Ishikawa (cell line): Measurements from ENCODE around the gene MLNR.

Source experiments
- CEBPB ChIP-seq: IDR thresholded peaks from 2 replicates; pipeline ENCODE4 v1.6.1; 2012
- CREB1 ChIP-seq: IDR thresholded peaks from 2 replicates; pipeline ENCODE4 v1.6.1; 2012; ENCODE audit warnings: low read depth
- EGR1 ChIP-seq: IDR thresholded peaks from 2 replicates; pipeline ENCODE4 v1.6.1; 2012
- EP300 ChIP-seq: IDR thresholded peaks from 2 replicates; pipeline ENCODE4 v1.6.1; 2012; ENCODE audit warnings: borderline replicate concordance
- FOXM1 ChIP-seq: IDR thresholded peaks from 2 replicates; pipeline ENCODE4 v1.6.1; 2012; ENCODE audit warnings: low read depth, borderline replicate concordance
- NFIC ChIP-seq: IDR thresholded peaks from 2 replicates; pipeline ENCODE4 v1.6.1; 2012
- RAD21 ChIP-seq: IDR thresholded peaks from 2 replicates; pipeline ENCODE4 v1.6.1; 2012; ENCODE audit warnings: low read depth
- TAF1 ChIP-seq: IDR thresholded peaks from 2 replicates; pipeline ENCODE4 v1.6.1; 2012; ENCODE audit warnings: low read depth, mild to moderate bottlenecking
- TCF12 ChIP-seq: IDR thresholded peaks from 2 replicates; pipeline ENCODE4 v1.6.1; 2012; ENCODE audit warnings: low read depth
- TEAD4 ChIP-seq: IDR thresholded peaks from 2 replicates; pipeline ENCODE4 v1.6.1; 2012
- YY1 ChIP-seq: IDR thresholded peaks from 2 replicates; pipeline ENCODE4 v1.6.1; 2012; ENCODE audit warnings: low read depth
- TF ChIP-seq, protein P1 (sequence below): IDR thresholded peaks from 2 replicates; pipeline ENCODE4 v1.6.1; 2012
- TF ChIP-seq, protein P2 (sequence below): IDR thresholded peaks from 2 replicates; pipeline ENCODE4 v1.6.1; 2012
- TF ChIP-seq, protein P3 (sequence below): IDR thresholded peaks from 2 replicates; pipeline ENCODE4 v1.6.1; 2012; ENCODE audit warnings: low read depth, mild to moderate bottlenecking

DNA sequence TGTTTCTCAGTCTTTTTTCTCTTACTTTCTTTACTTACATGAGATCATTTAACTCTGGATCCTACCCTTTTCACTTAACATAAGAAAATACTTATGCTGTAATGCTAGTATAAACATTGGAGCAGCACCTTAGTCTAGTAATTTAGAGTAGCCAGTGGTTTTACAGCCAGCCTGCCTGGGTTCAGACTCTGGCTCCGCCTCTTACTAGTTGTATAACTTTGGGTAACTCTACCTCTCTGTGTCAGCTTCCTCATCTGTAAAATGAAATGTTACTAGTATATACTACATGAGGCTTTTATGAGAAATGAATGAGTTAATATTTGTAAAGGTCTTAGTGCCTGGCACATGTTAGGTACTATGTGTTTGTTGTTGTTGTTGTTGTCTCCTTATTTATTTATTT lies 33.2 kb downstream of the MLNR start:
- no peak for TF ChIP-seq YY1
- TF ChIP-seq, protein P1, sequence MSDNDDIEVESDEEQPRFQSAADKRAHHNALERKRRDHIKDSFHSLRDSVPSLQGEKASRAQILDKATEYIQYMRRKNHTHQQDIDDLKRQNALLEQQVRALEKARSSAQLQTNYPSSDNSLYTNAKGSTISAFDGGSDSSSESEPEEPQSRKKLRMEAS, result no peak
- TF ChIP-seq EGR1, result no peak
- no peak for TF ChIP-seq NFIC
- TF ChIP-seq, protein P2, sequence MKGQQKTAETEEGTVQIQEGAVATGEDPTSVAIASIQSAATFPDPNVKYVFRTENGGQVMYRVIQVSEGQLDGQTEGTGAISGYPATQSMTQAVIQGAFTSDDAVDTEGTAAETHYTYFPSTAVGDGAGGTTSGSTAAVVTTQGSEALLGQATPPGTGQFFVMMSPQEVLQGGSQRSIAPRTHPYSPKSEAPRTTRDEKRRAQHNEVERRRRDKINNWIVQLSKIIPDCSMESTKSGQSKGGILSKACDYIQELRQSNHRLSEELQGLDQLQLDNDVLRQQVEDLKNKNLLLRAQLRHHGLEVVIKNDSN, result no peak
- TF ChIP-seq, protein P3, sequence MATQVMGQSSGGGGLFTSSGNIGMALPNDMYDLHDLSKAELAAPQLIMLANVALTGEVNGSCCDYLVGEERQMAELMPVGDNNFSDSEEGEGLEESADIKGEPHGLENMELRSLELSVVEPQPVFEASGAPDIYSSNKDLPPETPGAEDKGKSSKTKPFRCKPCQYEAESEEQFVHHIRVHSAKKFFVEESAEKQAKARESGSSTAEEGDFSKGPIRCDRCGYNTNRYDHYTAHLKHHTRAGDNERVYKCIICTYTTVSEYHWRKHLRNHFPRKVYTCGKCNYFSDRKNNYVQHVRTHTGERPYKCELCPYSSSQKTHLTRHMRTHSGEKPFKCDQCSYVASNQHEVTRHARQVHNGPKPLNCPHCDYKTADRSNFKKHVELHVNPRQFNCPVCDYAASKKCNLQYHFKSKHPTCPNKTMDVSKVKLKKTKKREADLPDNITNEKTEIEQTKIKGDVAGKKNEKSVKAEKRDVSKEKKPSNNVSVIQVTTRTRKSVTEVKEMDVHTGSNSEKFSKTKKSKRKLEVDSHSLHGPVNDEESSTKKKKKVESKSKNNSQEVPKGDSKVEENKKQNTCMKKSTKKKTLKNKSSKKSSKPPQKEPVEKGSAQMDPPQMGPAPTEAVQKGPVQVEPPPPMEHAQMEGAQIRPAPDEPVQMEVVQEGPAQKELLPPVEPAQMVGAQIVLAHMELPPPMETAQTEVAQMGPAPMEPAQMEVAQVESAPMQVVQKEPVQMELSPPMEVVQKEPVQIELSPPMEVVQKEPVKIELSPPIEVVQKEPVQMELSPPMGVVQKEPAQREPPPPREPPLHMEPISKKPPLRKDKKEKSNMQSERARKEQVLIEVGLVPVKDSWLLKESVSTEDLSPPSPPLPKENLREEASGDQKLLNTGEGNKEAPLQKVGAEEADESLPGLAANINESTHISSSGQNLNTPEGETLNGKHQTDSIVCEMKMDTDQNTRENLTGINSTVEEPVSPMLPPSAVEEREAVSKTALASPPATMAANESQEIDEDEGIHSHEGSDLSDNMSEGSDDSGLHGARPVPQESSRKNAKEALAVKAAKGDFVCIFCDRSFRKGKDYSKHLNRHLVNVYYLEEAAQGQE, result no peak
- TF ChIP-seq RAD21, result no peak
- no peak for TF ChIP-seq TAF1
- TF ChIP-seq EP300, result no peak
- no peak for TF ChIP-seq CREB1
- TF ChIP-seq TCF12, result no peak
- no peak for TF ChIP-seq TEAD4
- no peak for TF ChIP-seq CEBPB
- no peak for TF ChIP-seq FOXM1
